B cell (primary cell): ENCODE measurements around the gene PPP1R10.

ENCODE experiments used
- EZH2 ChIP-seq: IDR thresholded peaks from 2 replicates; pipeline ENCODE4 v1.6.1; 2012; ENCODE audit warnings: borderline replicate concordance, low read depth, mild to moderate bottlenecking, moderate library complexity, low read length; ENCODE audit not compliant: insufficient read depth, poor library complexity, severe bottlenecking
- TF ChIP-seq, protein P1 (sequence below): fragments of 200-600 bp; IDR thresholded peaks from one replicate; pipeline ENCODE4 v1.8.0; 2022; ENCODE audit warnings: antibody characterized with exemption, mild to moderate bottlenecking

- TF ChIP-seq EZH2, result no peak
- TF ChIP-seq, protein P1, sequence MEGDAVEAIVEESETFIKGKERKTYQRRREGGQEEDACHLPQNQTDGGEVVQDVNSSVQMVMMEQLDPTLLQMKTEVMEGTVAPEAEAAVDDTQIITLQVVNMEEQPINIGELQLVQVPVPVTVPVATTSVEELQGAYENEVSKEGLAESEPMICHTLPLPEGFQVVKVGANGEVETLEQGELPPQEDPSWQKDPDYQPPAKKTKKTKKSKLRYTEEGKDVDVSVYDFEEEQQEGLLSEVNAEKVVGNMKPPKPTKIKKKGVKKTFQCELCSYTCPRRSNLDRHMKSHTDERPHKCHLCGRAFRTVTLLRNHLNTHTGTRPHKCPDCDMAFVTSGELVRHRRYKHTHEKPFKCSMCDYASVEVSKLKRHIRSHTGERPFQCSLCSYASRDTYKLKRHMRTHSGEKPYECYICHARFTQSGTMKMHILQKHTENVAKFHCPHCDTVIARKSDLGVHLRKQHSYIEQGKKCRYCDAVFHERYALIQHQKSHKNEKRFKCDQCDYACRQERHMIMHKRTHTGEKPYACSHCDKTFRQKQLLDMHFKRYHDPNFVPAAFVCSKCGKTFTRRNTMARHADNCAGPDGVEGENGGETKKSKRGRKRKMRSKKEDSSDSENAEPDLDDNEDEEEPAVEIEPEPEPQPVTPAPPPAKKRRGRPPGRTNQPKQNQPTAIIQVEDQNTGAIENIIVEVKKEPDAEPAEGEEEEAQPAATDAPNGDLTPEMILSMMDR, result no peak
Measured at GRCh38 chr6:30657454-30657853, 40.4 kb upstream of the PPP1R10 start.
